LHCN-M2 (cell line): ENCODE data around the gene CERCAM. TPM values are rescaled to one million over a fixed set of nuclear protein-coding genes. Genes with fewer than 3 reads are reported as not detected.

Experiments
- DNase-seq: peaks from one replicate; pipeline ENCODE4 v3.0.0-alpha.2; 2012; ENCODE audit warnings: low read depth
- polyA plus RNA-seq: library from polyadenylated mRNA; unstranded; fragments of >200 nt; gene quantifications from one replicate; pipeline ENCODE4 v1.2.1, GENCODE V29; 2012; ENCODE audit warnings: missing spikeins
- total RNA-seq: library from RNA; depleted of rRNA; stranded (reverse); fragments of >200 nt; gene quantifications from 2 replicates; pipeline ENCODE4 v1.2.3, GENCODE V29; 2014; rRNA removed

Gene CERCAM, protein sequence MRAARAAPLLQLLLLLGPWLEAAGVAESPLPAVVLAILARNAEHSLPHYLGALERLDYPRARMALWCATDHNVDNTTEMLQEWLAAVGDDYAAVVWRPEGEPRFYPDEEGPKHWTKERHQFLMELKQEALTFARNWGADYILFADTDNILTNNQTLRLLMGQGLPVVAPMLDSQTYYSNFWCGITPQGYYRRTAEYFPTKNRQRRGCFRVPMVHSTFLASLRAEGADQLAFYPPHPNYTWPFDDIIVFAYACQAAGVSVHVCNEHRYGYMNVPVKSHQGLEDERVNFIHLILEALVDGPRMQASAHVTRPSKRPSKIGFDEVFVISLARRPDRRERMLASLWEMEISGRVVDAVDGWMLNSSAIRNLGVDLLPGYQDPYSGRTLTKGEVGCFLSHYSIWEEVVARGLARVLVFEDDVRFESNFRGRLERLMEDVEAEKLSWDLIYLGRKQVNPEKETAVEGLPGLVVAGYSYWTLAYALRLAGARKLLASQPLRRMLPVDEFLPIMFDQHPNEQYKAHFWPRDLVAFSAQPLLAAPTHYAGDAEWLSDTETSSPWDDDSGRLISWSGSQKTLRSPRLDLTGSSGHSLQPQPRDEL
- 103 and 117 TPM in 2 replicates for total RNA-seq
- 90.9 TPM for polyA plus RNA-seq

- peak; percentile 46 for DNase-seq
Observed at GRCh38 chr9:128420651-128421481, at the start of gene CERCAM. TSS of gene CERCAM (plus strand) at chr9:128420857. CDS start at chr9:128420878, 21 bp downstream.

GRCh38 chr9:128371630-128372117 is 49.0 kb upstream of the CERCAM start:
- no peak for DNase-seq

GRCh38 chr9:128372188-128372641 is 48.4 kb upstream of the CERCAM start:
- DNase-seq = no peak

GRCh38 chr9:128372784-128373183 is 47.9 kb upstream of the CERCAM start:
- DNase-seq = no peak

DNA sequence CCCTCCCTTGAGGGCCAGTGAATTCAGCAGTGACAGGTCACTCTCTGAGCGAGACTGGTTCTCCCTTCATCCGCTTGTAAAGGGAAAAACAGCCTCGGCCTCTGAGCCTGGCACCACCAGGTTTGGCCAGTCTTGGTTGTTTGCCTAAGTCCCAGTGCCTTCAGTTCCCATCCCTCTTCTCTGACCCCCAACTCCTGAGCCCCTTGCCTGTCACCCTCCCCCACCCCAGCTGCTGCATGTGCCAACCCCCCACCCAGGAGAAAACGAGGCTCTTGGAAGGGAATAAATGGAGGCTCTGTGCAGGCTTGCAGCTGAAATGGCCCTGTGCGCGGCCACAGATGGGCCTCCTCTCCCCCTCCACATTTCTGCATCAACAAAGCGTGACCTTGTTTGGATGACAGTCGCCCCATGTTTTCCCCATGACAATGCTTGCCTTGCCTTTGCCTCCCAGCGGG is 46.4 kb upstream of the CERCAM start:
- no peak for DNase-seq

DNA sequence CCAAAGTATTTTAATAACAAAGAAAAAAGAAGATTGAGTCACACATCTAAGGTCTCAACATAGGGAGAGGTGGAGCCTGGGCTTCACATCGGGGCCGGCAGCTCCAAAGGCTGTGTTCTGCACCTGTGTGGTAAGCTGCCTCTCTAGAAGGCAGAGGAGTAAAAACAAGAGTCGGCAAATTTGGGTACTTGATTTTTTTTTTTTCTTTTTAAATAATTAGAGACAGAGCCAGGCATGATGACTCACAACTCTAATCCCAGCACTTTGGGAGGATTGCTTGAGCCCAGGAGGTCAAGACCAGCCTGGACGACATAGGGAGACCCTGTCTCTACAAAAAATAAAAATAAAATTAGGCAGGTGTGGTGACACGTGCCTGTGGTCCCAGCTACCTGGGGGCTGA is 44.8 kb upstream of the CERCAM start:
- DNase-seq = no peak

- DNase-seq = no peak
Observed at GRCh38 chr9:128382261-128382660, 38.4 kb upstream of the CERCAM start.

DNA sequence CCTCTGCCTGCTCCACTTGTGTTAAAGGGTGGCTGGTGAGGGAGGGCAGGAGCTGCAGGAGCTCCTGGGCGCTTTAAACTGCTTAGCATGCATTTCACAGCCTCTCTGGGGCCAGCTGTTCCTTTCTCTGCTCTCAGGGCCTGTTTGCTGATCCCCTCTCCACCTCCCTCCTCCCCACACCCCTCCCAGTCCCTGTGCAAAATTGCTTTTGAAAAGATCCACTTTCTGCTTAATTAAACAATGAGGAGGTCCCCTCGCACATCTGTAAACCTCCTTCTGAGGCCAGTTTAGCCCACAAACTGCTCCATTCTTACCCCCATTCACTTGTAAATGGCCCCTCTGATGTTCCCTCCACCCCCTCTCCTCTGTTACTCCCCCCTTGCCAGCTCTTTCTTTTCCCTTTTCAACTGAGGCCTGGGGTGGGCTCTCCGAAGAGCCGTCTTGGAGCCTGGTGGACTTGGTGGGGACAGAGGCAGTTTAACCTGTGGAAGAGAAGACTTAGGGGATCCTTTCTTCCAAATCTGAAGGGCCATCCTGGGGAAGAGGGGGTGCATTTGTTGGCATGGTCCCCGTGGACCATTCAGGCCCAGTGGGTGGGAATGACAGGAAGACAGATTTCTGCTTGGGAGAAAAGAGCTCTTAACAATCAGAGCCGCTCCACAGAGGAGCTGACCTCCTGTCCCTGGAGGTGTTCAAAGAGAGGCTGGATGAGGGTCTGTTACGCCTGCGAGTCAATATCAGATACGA is 37.5 kb upstream of the CERCAM start:
- DNase-seq = no peak

DNA sequence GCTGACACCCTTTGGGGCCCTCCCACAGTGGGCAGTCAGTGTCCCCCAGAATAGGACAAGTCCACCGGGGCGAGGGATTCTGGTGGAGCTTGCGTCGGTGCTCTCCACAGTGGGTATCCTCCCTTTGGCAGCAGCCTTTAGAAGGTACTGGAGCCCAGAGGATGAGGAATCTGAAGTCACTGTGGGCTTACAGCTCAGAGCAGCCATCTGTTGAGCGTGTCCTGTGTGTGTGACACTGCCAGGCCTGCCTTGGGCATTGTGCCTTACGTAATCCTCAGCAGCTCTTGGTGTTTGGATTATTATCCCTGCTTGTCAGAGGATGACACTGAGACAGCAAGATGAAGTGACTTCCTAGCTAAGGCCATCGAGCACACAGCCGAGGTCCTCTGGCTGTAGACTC is 36.9 kb upstream of the CERCAM start:
- no peak for DNase-seq

- DNase-seq = no peak
Observed at GRCh38 chr9:128384801-128385495, 35.7 kb upstream of the CERCAM start.

DNA sequence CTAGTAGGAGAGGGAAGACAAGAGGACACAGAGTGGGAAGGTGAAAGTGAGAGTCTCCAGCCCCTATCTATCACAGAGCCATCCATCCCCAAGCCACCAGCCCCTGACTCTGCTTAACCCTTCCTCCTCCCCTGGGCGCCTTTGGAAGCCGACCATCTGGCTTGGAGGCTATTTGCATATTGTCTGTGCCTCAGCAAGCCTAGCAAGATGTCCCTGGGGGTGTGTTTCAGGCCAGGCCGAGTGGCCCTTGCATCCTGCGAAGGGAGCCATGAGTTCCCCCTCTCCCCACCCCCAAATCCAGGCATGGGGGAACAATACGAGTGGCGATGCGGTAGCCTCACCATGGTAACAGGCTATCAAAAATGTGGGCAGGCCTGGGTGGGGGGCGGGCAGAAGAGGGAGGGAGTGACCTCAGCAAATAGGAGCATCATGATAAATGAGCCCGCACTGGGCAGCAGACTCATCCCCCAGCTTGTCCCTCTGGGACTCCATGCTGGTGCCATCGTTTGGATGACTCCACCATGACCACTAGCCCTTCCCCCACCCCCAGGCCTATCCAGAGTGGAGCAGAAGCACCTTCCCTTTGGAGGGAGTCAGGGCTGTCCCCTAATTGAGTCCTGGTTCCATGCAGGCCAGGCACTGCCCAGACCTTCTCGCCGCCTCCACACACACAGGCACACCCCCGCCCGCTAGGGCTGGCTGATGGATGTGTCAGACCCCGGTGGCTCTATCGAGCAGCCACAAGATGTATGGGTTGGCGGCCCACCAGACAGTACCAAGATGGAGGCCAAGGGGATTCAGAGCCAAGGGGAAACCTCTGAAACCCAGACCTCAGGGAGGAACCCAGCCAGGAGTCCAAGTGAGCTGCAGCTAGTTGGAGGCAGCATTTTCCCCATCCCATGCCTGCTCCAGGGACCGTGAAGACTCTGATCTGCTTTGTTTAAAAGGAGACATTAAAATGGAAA is 34.9 kb upstream of the CERCAM start:
- no peak for DNase-seq

DNA sequence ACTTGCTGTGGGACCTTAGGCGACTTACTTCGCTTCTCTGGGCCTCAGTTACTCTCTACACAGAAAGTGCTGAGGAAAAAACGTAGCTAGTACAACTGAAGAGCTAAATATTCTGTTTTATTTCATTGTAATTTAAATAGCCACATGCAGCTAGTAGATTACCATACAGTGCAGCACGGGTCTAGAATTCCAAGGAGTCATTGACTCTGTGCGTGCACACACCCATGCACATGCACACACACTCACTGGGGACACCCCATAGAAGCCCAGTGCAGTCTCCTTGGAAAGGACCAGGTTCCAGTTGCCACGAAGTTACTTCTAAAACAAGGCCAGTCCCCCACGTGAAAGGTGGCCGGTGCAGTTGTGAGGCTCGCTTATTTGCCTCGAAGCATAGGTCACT is 32.5 kb upstream of the CERCAM start:
- DNase-seq = no peak

DNA sequence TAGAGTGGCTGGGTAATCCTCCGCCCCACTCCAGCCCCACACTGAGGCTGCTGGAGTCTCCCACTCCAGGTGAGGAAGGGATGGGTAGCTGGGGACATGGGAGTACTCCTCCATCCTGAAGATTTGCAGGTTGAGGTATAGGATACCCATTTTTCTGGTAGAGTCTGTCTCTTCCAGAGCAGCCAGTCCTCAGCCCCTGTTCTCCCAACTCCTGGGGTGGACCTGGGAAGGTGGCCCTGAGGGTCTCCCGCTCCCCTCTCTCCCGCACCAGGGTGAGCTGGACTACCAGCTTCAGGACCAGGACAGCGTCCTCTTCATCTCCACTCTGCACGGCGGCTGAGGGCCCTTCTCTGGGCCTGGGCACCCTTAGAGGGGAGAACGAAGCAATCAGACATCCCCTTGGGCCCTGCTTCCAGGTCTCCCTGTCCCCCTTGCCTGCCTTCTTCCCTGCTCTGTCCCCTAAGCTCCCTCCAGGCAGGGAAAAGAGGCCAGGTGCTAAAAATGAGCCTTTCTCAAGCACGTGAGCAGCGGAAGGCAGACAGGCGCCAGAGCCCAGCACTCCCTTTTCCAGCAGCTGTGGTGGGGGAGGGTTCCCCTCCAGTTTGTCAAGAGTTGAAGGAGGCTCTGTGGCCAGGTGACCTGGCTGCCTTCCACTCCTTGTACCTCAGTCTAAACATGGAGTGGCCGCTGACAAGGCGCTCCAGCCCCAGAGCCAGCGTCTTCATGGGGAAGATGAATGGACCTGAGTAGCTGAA is 31.1 kb upstream of the CERCAM start:
- no peak for DNase-seq

DNA sequence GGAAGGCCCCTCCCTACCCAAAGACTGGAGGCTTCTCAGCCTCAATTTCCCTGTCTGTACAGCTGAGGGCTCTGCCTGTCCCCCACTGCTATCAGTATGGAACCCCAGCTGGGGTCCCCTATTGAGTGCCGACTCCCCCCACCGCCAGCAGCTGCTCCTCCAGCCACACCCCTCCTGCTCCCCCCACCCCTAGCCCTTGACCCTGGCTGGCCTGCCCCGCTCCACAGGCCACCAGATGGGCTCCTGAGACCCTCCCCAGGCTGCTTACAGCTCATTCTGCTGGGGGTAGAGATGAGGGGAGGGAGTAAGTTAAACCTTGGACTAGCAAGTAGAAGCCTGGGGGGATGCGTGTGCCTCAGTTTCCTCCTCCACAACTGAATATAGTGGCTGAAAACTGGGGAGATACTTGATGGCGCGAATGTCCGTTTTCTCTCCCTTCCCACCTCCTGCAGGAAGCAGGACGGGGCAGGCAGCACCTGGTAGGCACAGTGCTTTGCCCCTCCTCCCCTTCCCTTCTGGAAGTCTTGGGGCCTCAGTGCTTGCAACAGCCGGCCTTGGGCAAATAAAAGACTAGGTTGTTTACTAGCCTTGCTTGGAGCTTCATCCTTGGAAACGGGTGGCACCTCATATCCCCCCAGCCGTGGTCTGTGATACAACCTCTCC is 30.4 kb upstream of the CERCAM start:
- no peak for DNase-seq

DNA sequence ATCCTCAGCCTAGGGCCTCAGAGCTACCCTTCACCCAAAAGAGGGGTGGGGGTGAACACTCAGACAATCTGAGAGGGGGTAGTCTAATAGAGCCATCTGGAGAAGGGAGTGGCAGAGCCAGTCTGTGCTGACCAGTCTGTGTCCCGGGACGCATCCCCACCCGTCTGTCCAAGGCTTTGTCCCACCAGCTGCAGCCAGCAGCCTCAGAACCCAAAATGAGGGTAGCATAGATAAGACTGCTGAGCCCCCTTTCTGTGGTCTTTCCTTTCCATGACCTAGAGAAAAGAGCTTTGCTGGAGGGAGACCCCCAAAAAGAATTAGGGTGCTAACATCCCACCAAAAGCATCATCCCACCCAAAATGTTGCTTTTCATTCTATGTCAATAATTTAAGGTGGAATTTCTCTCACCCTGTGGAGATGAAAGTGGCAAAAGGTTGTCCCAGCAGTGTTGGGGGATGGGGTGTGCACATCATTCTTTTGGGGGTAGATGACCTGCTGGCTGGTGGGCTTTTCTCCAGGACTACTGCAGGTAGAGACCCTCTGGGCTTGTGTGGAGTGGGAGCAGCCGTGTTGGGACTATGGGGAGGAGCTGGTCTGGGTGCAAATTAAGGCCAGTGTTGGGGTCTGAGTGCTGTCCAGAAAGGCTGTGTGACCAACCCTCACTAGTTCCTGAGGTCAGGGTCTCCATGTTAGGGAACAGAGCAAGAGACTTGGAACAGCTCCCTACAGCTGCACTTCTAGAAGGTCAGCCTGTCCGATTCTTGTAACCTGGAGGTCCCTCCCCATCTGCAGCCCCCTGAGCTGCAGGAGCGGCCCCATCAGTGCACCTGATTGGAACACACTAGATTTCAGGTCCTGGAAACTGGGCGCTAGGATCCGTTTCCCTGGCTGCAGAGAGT is 29.6 kb upstream of the CERCAM start:
- no peak for DNase-seq

DNA sequence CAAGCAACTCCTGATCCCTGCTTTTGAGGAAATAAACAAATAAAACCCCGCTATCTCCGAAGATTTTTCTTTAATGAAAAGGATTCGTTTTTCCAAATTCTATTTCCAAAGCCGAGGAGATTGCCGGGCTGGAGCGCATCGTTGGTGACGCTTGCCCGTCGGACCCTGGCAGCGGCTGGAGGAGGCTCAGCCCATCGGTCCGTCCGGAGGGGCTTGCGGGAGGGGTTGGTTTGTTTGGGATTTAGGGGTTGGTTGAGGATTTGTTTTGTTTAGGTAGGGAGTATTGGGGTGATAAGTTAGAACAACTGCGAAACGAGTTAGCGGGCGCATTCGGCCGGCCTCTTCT is 28.7 kb upstream of the CERCAM start:
- DNase-seq = no peak
